WTC11 (cell line): ENCODE data around the gene DPH1. TPM values are rescaled to one million over a fixed set of nuclear protein-coding genes. Genes with fewer than 3 reads are reported as not detected.

Experiments
- ATAC-seq: fragments of 200-7000 bp; cut with Tn5 transposase; 2 replicates; pipeline ENCODE4 v1.10.0; 2021; ENCODE audit warnings: mild to moderate bottlenecking, moderate library complexity
- CTCF ChIA-PET: fragments of 300-600 bp; sonication (Branson Sonifier 250); formaldehyde crosslinking; loops from one replicate; lab custom pipeline; 2021; ENCODE audit warnings: antibody characterized with exemption; lab: Charles Lee
- POLR2A ChIA-PET: fragments of 350-600 bp; sonication (Branson Sonifier 250); formaldehyde crosslinking; loops from one replicate; lab custom pipeline; 2021; ENCODE audit warnings: antibody characterized with exemption; lab: Charles Lee
- DNase-seq: peaks from one replicate; pipeline ENCODE4 v3.0.0; 2021; ENCODE audit warnings: low spot score
- H3K27ac Mint-ChIP-seq: 2 replicates; pipeline ENCODE4 v1.8.0; 2021; ENCODE audit warnings: mixed read lengths
- H3K27me3 Mint-ChIP-seq: 2 replicates; pipeline ENCODE4 v1.8.0; 2021; ENCODE audit warnings: low read depth, mild to moderate bottlenecking, moderate library complexity, mixed read lengths
- H3K36me3 Mint-ChIP-seq: 2 replicates; pipeline ENCODE4 v1.8.0; 2021; ENCODE audit warnings: mixed read lengths
- H3K4me1 Mint-ChIP-seq: 2 replicates; pipeline ENCODE4 v1.8.0; 2022; ENCODE audit warnings: mixed read lengths
- H3K4me3 Mint-ChIP-seq: 2 replicates; pipeline ENCODE4 v1.8.0; 2021; ENCODE audit warnings: mild to moderate bottlenecking, moderate library complexity, mixed read lengths
- H3K9me3 Mint-ChIP-seq: 2 replicates; pipeline ENCODE4 v1.8.0; 2021; ENCODE audit warnings: mixed read lengths
- EMX1 ChIP-seq: fragments of 250-450 bp; sonication (Bioruptor Pico); IDR thresholded peaks from 2 replicates; pipeline ENCODE4 v1.8.0; 2021; ENCODE audit warnings: mild to moderate bottlenecking
- FOXJ3 ChIP-seq: sonication (generic); formaldehyde crosslinking; IDR thresholded peaks from 2 replicates; pipeline ENCODE4 v1.9.0; 2021; ENCODE audit warnings: missing genetic modification reagents, mild to moderate bottlenecking, borderline replicate concordance
- FOXP1 ChIP-seq: sonication (generic); formaldehyde crosslinking; IDR thresholded peaks from 2 replicates; pipeline ENCODE4 v1.8.0; 2022; ENCODE audit warnings: missing genetic modification reagents, mild to moderate bottlenecking, moderate library complexity, borderline replicate concordance
- KAT7 ChIP-seq: sonication (generic); formaldehyde crosslinking; IDR thresholded peaks from 2 replicates; pipeline ENCODE4 v1.8.1; 2023; ENCODE audit warnings: missing genetic modification reagents, mild to moderate bottlenecking, borderline replicate concordance
- PRRX2 ChIP-seq: fragments of 250-450 bp; sonication (Bioruptor Pico); IDR thresholded peaks from 2 replicates; pipeline ENCODE4 v1.8.0; 2021; ENCODE audit warnings: mild to moderate bottlenecking
- ZNF219 ChIP-seq: sonication (generic); formaldehyde crosslinking; IDR thresholded peaks from 2 replicates; pipeline ENCODE4 v1.8.0; 2023; ENCODE audit warnings: missing genetic modification reagents, mild to moderate bottlenecking, borderline replicate concordance
- ZNF671 ChIP-seq: fragments of 250-450 bp; sonication (Bioruptor Pico); IDR thresholded peaks from 2 replicates; pipeline ENCODE4 v1.8.0; 2021; ENCODE audit warnings: mild to moderate bottlenecking
- total RNA-seq: library from RNA; stranded (reverse); gene quantifications from 3 replicates; pipeline ENCODE4 v1.2.3, GENCODE V29; 2021
- TF ChIP-seq, protein P1 (sequence below): fragments of 250-450 bp; sonication (Bioruptor Pico); IDR thresholded peaks from 2 replicates; pipeline ENCODE4 v1.9.0; 2021; ENCODE audit warnings: moderate library complexity, mild to moderate bottlenecking, inconsistent platforms, borderline replicate concordance
- TF ChIP-seq, protein P2 (sequence below): sonication (generic); formaldehyde crosslinking; IDR thresholded peaks from 2 replicates; pipeline ENCODE4 v1.8.0; 2023; ENCODE audit warnings: missing genetic modification reagents, mild to moderate bottlenecking, borderline replicate concordance
- TF ChIP-seq, protein P3 (sequence below): sonication (generic); formaldehyde crosslinking; IDR thresholded peaks from 2 replicates; pipeline ENCODE4 v1.8.1; 2022; ENCODE audit warnings: missing genetic modification reagents, borderline replicate concordance
- TF ChIP-seq, protein P4 (sequence below): sonication (generic); formaldehyde crosslinking; IDR thresholded peaks from 2 replicates; pipeline ENCODE4 v1.8.1; 2022; ENCODE audit warnings: mild to moderate bottlenecking, moderate library complexity, missing genetic modification reagents
- TF ChIP-seq, protein P5 (sequence below): sonication (generic); formaldehyde crosslinking; IDR thresholded peaks from 2 replicates; pipeline ENCODE4 v1.8.0; 2022; ENCODE audit warnings: mild to moderate bottlenecking, missing genetic modification reagents
- TF ChIP-seq, protein P6 (sequence below): sonication (generic); formaldehyde crosslinking; IDR thresholded peaks from 2 replicates; pipeline ENCODE4 v1.8.1; 2022; ENCODE audit warnings: low read depth, missing genetic modification reagents, borderline replicate concordance

The DPH1 gene
- total RNA-seq, 1 experiment from 2014 or later: 43.2 TPM

DNA sequence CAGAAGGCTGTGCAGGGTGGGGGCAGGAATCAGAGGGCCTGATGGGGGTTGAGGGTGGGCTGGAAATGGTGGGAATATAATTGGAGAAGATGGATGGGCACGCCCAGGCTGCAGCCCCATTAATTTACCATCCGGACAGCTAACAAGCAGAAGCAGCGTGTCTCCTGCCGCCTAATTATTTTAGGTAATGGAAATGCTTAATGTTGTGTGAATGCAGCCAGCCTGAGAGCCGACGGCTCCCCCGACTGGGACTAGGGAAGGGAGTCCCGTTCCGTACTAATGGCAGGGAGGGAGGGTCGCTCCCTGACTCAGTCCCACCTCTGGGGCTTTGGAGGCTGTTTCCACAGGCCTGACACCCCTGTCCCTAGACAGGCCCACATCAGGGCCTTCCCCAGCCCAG is 7.2 kb downstream of the DPH1 start (continued):
- TF ChIP-seq, protein P1, sequence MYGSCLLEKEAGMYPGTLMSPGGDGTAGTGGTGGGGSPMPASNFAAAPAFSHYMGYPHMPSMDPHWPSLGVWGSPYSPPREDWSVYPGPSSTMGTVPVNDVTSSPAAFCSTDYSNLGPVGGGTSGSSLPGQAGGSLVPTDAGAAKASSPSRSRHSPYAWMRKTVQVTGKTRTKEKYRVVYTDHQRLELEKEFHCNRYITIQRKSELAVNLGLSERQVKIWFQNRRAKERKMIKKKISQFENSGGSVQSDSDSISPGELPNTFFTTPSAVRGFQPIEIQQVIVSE (CRISPR knock-in tag): no peak
- TF ChIP-seq KAT7 (CRISPR knock-in tag) (no peak), FOXJ3 (CRISPR knock-in tag) (no peak)
- TF ChIP-seq, protein P2, sequence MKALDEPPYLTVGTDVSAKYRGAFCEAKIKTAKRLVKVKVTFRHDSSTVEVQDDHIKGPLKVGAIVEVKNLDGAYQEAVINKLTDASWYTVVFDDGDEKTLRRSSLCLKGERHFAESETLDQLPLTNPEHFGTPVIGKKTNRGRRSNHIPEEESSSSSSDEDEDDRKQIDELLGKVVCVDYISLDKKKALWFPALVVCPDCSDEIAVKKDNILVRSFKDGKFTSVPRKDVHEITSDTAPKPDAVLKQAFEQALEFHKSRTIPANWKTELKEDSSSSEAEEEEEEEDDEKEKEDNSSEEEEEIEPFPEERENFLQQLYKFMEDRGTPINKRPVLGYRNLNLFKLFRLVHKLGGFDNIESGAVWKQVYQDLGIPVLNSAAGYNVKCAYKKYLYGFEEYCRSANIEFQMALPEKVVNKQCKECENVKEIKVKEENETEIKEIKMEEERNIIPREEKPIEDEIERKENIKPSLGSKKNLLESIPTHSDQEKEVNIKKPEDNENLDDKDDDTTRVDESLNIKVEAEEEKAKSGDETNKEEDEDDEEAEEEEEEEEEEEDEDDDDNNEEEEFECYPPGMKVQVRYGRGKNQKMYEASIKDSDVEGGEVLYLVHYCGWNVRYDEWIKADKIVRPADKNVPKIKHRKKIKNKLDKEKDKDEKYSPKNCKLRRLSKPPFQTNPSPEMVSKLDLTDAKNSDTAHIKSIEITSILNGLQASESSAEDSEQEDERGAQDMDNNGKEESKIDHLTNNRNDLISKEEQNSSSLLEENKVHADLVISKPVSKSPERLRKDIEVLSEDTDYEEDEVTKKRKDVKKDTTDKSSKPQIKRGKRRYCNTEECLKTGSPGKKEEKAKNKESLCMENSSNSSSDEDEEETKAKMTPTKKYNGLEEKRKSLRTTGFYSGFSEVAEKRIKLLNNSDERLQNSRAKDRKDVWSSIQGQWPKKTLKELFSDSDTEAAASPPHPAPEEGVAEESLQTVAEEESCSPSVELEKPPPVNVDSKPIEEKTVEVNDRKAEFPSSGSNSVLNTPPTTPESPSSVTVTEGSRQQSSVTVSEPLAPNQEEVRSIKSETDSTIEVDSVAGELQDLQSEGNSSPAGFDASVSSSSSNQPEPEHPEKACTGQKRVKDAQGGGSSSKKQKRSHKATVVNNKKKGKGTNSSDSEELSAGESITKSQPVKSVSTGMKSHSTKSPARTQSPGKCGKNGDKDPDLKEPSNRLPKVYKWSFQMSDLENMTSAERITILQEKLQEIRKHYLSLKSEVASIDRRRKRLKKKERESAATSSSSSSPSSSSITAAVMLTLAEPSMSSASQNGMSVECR (CRISPR knock-in tag): no peak

DNA sequence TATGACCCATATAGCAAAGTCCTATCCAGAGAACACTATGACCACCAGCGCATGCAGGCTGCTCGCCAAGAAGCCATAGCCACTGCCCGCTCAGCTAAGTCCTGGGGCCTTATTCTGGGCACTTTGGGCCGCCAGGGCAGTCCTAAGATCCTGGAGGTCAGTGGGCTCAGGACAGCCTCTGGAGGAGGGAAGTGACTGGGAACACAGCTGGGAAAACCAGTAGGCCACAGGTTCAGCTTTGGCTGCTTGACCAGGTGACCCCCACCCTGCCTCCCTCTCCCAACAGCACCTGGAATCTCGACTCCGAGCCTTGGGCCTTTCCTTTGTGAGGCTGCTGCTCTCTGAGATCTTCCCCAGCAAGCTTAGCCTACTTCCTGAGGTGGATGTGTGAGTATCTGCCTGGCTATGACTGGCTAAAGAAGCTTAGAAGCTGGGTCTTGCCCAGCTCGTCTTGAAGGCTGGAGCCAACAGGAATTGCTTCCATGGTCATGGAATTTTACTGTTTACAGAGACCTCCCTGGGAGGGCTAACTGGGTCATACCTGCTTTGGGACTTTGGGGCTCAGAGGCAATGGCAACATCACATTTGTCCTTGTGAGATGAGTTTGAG is 10.4 kb downstream of the DPH1 start:
- TF ChIP-seq, protein P3, sequence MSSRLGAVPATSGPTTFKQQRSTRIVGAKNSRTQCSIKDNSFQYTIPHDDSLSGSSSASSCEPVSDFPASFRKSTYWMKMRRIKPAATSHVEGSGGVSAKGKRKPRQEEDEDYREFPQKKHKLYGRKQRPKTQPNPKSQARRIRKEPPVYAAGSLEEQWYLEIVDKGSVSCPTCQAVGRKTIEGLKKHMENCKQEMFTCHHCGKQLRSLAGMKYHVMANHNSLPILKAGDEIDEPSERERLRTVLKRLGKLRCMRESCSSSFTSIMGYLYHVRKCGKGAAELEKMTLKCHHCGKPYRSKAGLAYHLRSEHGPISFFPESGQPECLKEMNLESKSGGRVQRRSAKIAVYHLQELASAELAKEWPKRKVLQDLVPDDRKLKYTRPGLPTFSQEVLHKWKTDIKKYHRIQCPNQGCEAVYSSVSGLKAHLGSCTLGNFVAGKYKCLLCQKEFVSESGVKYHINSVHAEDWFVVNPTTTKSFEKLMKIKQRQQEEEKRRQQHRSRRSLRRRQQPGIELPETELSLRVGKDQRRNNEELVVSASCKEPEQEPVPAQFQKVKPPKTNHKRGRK (CRISPR knock-in tag): no peak
- TF ChIP-seq ZNF219 (CRISPR knock-in tag): no peak
- TF ChIP-seq EMX1 (CRISPR knock-in tag): no peak
- TF ChIP-seq PRRX2 (CRISPR knock-in tag): no peak
- TF ChIP-seq, protein P4, sequence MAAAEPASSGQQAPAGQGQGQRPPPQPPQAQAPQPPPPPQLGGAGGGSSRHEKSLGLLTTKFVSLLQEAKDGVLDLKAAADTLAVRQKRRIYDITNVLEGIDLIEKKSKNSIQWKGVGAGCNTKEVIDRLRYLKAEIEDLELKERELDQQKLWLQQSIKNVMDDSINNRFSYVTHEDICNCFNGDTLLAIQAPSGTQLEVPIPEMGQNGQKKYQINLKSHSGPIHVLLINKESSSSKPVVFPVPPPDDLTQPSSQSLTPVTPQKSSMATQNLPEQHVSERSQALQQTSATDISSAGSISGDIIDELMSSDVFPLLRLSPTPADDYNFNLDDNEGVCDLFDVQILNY (CRISPR knock-in tag): no peak
- TF ChIP-seq, protein P5, sequence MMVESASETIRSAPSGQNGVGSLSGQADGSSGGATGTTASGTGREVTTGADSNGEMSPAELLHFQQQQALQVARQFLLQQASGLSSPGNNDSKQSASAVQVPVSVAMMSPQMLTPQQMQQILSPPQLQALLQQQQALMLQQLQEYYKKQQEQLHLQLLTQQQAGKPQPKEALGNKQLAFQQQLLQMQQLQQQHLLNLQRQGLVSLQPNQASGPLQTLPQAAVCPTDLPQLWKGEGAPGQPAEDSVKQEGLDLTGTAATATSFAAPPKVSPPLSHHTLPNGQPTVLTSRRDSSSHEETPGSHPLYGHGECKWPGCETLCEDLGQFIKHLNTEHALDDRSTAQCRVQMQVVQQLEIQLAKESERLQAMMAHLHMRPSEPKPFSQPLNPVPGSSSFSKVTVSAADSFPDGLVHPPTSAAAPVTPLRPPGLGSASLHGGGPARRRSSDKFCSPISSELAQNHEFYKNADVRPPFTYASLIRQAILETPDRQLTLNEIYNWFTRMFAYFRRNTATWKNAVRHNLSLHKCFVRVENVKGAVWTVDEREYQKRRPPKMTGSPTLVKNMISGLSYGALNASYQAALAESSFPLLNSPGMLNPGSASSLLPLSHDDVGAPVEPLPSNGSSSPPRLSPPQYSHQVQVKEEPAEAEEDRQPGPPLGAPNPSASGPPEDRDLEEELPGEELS (CRISPR knock-in tag): no peak
- TF ChIP-seq, protein P6, sequence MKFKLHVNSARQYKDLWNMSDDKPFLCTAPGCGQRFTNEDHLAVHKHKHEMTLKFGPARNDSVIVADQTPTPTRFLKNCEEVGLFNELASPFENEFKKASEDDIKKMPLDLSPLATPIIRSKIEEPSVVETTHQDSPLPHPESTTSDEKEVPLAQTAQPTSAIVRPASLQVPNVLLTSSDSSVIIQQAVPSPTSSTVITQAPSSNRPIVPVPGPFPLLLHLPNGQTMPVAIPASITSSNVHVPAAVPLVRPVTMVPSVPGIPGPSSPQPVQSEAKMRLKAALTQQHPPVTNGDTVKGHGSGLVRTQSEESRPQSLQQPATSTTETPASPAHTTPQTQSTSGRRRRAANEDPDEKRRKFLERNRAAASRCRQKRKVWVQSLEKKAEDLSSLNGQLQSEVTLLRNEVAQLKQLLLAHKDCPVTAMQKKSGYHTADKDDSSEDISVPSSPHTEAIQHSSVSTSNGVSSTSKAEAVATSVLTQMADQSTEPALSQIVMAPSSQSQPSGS: no peak
- no peak for TF ChIP-seq ZNF671 (CRISPR knock-in tag)
- TF ChIP-seq FOXP1: no peak
- Mint-ChIP-seq H3K36me3 (peaks cover 10% of the 10 kb centered on the region), H3K27me3 (peaks cover 4% of the 10 kb centered on the region), H3K4me3 (peak overlapping the region; percentile 90), H3K27ac (no peak overlapping the region; the same call in 1 of the 2 replicates), H3K4me1 (peaks cover 4% of the 10 kb centered on the region), H3K9me3 (no peaks in the 10 kb centered on the region)
- no peak for DNase-seq
- CTCF ChIA-PET: interaction anchor here (0.8 to 1.4 kb wide), 4 partner anchors 14 to 175 kb away, joined by 3 to 4 read pairs (median 3); no protein-coding TSS in a partner anchor
- no peak for ATAC-seq
- POLR2A ChIA-PET: no interaction called here
